Calu3 (cell line): Measurements from ENCODE around the gene ST8SIA4. TPM values are rescaled to one million over a fixed set of nuclear protein-coding genes. Genes with fewer than 3 reads are reported as not detected.

Source experiments
- BruUV-seq: library from RNA; stranded (reverse); fragments of 400-500 nt; replicated peaks from 2 replicates; lab custom pipeline; 2021; lab: Mats Ljungman, UMichigan
- CTCF ChIA-PET: fragments of 300-600 bp; sonication (Branson Sonifier 250); formaldehyde crosslinking; loops from one replicate; lab custom pipeline; 2022; ENCODE audit warnings: antibody characterized with exemption; lab: Charles Lee
- DNase-seq: peaks from one replicate; pipeline ENCODE4 v3.0.0; 2022
- H3K27ac Mint-ChIP-seq: one replicate; pipeline ENCODE4 v1.8.0; 2022; ENCODE audit warnings: mixed read lengths; ENCODE audit not compliant: unreplicated experiment
- H3K27me3 Mint-ChIP-seq: one replicate; pipeline ENCODE4 v1.8.0; 2022; ENCODE audit warnings: mixed read lengths; ENCODE audit not compliant: unreplicated experiment
- H3K36me3 Mint-ChIP-seq: one replicate; pipeline ENCODE4 v1.8.0; 2022; ENCODE audit warnings: mild to moderate bottlenecking, moderate library complexity, mixed read lengths; ENCODE audit not compliant: insufficient read depth, unreplicated experiment
- H3K4me1 Mint-ChIP-seq: one replicate; pipeline ENCODE4 v1.8.0; 2022; ENCODE audit warnings: mild to moderate bottlenecking, low read depth, mixed read lengths; ENCODE audit not compliant: unreplicated experiment
- H3K4me3 Mint-ChIP-seq: one replicate; pipeline ENCODE4 v1.8.0; 2022; ENCODE audit warnings: mild to moderate bottlenecking, low read depth, moderate library complexity, mixed read lengths; ENCODE audit not compliant: unreplicated experiment
- H3K9me3 Mint-ChIP-seq: one replicate; pipeline ENCODE4 v1.8.0; 2022; ENCODE audit warnings: low read depth, mixed read lengths; ENCODE audit not compliant: unreplicated experiment
- CTCF ChIP-seq: fragments of 200-600 bp; IDR thresholded peaks from one replicate; pipeline ENCODE4 v1.8.0; 2022; ENCODE audit warnings: antibody characterized with exemption; ENCODE audit not compliant: unreplicated experiment
- intact Hi-C: fragments of 100-400 bp; cut with micrococcal nuclease; formaldehyde crosslinking; loops from one replicate; pipeline ENCODE4 v1.10.0; 2022; ENCODE audit not compliant: unreplicated experiment
- total RNA-seq: library from RNA; stranded (reverse); gene quantifications from 2 replicates; pipeline ENCODE4 v1.2.3, GENCODE V29; 2022

ST8SIA4 gene
- total RNA-seq, 1 experiment from 2014 or later = not detected

- peaks cover 3% of the 10 kb centered on the region for H3K9me3 Mint-ChIP-seq
- no peak for DNase-seq
- peaks cover 21% of the 10 kb centered on the region for H3K4me1 Mint-ChIP-seq
- H3K36me3 Mint-ChIP-seq = no peaks in the 10 kb centered on the region
- no peak for TF ChIP-seq CTCF
- CTCF ChIA-PET = interaction anchor here (1.3 kb wide), 1 partner anchor 11 kb away, joined by 5 read pairs; no protein-coding TSS in a partner anchor
- no TSS peak for BruUV-seq
- H3K27ac Mint-ChIP-seq = no peak overlapping the region
- no peaks in the 10 kb centered on the region for H3K27me3 Mint-ChIP-seq
- H3K4me3 Mint-ChIP-seq = no peak overlapping the region
- intact Hi-C loops = loop anchor here (10.0 kb wide), 1 partner anchor 309 kb away; no protein-coding TSS in a partner anchor
Measured at GRCh38 chr5:100905259-100905914, 2.3 kb upstream of the ST8SIA4 start.

GRCh38 chr5:100904259-100904861, 1.3 kb upstream of the ST8SIA4 start:
- peaks cover 3% of the 10 kb centered on the region for H3K9me3 Mint-ChIP-seq
- no peaks in the 10 kb centered on the region for H3K27me3 Mint-ChIP-seq
- intact Hi-C loops = loop anchor here (10.0 kb wide), 1 partner anchor 310 kb away; no protein-coding TSS in a partner anchor
- no TSS peak for BruUV-seq
- H3K4me1 Mint-ChIP-seq = peaks cover 21% of the 10 kb centered on the region
- H3K4me3 Mint-ChIP-seq = no peak overlapping the region
- no peak for DNase-seq
- no peak for TF ChIP-seq CTCF
- no peak overlapping the region for H3K27ac Mint-ChIP-seq
- no peaks in the 10 kb centered on the region for H3K36me3 Mint-ChIP-seq
- CTCF ChIA-PET = interaction anchor here (1.3 kb wide), 1 partner anchor 10 kb away, joined by 5 read pairs; no protein-coding TSS in a partner anchor

GRCh38 chr5:100902440-100903038, 543 bp downstream of the ST8SIA4 start:
- DNase-seq = no peak
- no peak for TF ChIP-seq CTCF
- Mint-ChIP-seq H3K27ac (no peak overlapping the region), H3K9me3 (peaks cover 3% of the 10 kb centered on the region), H3K4me3 (no peak overlapping the region), H3K36me3 (no peaks in the 10 kb centered on the region), H3K4me1 (peaks cover 21% of the 10 kb centered on the region), H3K27me3 (no peaks in the 10 kb centered on the region)
- BruUV-seq = no TSS peak
- CTCF ChIA-PET = interaction anchor here (0.7 kb wide), 1 partner anchor 38 kb away, joined by 3 read pairs; no protein-coding TSS in a partner anchor
- intact Hi-C loops = loop anchor here (10.0 kb wide), 1 partner anchor 312 kb away; no protein-coding TSS in a partner anchor

GRCh38 chr5:100901821-100902341, 1.2 kb downstream of the ST8SIA4 start:
- no peak overlapping the region for H3K27ac Mint-ChIP-seq
- H3K9me3 Mint-ChIP-seq = peaks cover 3% of the 10 kb centered on the region
- no peak for TF ChIP-seq CTCF
- DNase-seq = no peak
- no TSS peak for BruUV-seq
- CTCF ChIA-PET = interaction anchor here (0.7 kb wide), 1 partner anchor 38 kb away, joined by 3 read pairs; no protein-coding TSS in a partner anchor
- intact Hi-C loops = loop anchor here (10.0 kb wide), 1 partner anchor 313 kb away; no protein-coding TSS in a partner anchor
- H3K4me1 Mint-ChIP-seq = peaks cover 21% of the 10 kb centered on the region
- no peak overlapping the region for H3K4me3 Mint-ChIP-seq
- H3K27me3 Mint-ChIP-seq = no peaks in the 10 kb centered on the region
- no peaks in the 10 kb centered on the region for H3K36me3 Mint-ChIP-seq
